ENCODE data around the gene MDGA2. TPM values are rescaled to one million over a fixed set of nuclear protein-coding genes. Genes with fewer than 3 reads are reported as not detected.

Gene MDGA2
- total RNA-seq, 1 donor from 2014 or later, result 2.4 TPM

GRCh38 chr14:47500369-47500768 lies 175.0 kb downstream of the MDGA2 start:
- H3K4me2 ChIP-seq (ENCODE audit: low read length), result no peak overlapping the region
- H3K27ac ChIP-seq (ENCODE audit: low read depth, low read length), result no peak overlapping the region
- H3K4me3 ChIP-seq (ENCODE audit: insufficient read depth, low read depth, low read length), result no peak overlapping the region
- no peaks in the 10 kb centered on the region for H3K36me3 Mint-ChIP-seq (ENCODE audit: low read depth, unreplicated experiment)
- no peaks in the 10 kb centered on the region for H3K27me3 Mint-ChIP-seq (ENCODE audit: low read depth, unreplicated experiment)
- no peaks in the 10 kb centered on the region for H3K9me3 ChIP-seq (ENCODE audit: insufficient read depth, low read depth, low read length)
- H3K9me3 Mint-ChIP-seq (ENCODE audit: unreplicated experiment), result no peaks in the 10 kb centered on the region
- no peaks in the 10 kb centered on the region for H3K79me2 ChIP-seq (ENCODE audit: insufficient read depth, low read length)
- no peak overlapping the region for H3K4me3 Mint-ChIP-seq (ENCODE audit: unreplicated experiment)
- H3K27me3 ChIP-seq (ENCODE audit: insufficient read depth, low read length), result no peaks in the 10 kb centered on the region
- no peak overlapping the region for H3K27ac Mint-ChIP-seq (ENCODE audit: unreplicated experiment)
- no peak overlapping the region for H3K9ac ChIP-seq (ENCODE audit: low read length)
- H2AFZ ChIP-seq (ENCODE audit: low read depth, low read length), result no peak overlapping the region
- TF ChIP-seq EZH2 (IDR thresholded peaks at IDR 0.05; ENCODE audit: insufficient read depth, low read length) (no peak), CTCF (IDR thresholded peaks at IDR 0.05; ENCODE audit: insufficient read depth, low read depth, low read length) (no peak)
- no peaks in the 10 kb centered on the region for H3K4me1 Mint-ChIP-seq (ENCODE audit: low read depth, unreplicated experiment)
- FAIRE-seq, result no peak
- H3K4me1 ChIP-seq (ENCODE audit: insufficient read depth, low read length), result no peaks in the 10 kb centered on the region
- no peaks in the 10 kb centered on the region for H4K20me1 ChIP-seq (ENCODE audit: insufficient read depth, low read length)
- no peak for DNase-seq (ENCODE audit: low read depth)
- H3K36me3 ChIP-seq (ENCODE audit: insufficient read depth, low read length), result no peaks in the 10 kb centered on the region

GRCh38 chr14:47490766-47491165 lies 184.6 kb downstream of the MDGA2 start:
- Mint-ChIP-seq H3K27ac (ENCODE audit: unreplicated experiment) (no peak overlapping the region), H3K9me3 (ENCODE audit: unreplicated experiment) (no peaks in the 10 kb centered on the region), H3K4me1 (ENCODE audit: low read depth, unreplicated experiment) (no peaks in the 10 kb centered on the region), H3K36me3 (ENCODE audit: low read depth, unreplicated experiment) (no peaks in the 10 kb centered on the region), H3K4me3 (ENCODE audit: unreplicated experiment) (no peak overlapping the region), H3K27me3 (ENCODE audit: low read depth, unreplicated experiment) (no peaks in the 10 kb centered on the region)
- no peaks in the 10 kb centered on the region for H3K79me2 ChIP-seq (ENCODE audit: insufficient read depth, low read length)
- TF ChIP-seq CTCF (IDR thresholded peaks at IDR 0.05; ENCODE audit: insufficient read depth, low read depth, low read length) (no peak), EZH2 (IDR thresholded peaks at IDR 0.05; ENCODE audit: insufficient read depth, low read length) (no peak)
- no peaks in the 10 kb centered on the region for H4K20me1 ChIP-seq (ENCODE audit: insufficient read depth, low read length)
- no peak overlapping the region for H3K9ac ChIP-seq (ENCODE audit: low read length)
- H3K9me3 ChIP-seq (ENCODE audit: insufficient read depth, low read depth, low read length), result no peaks in the 10 kb centered on the region
- no peak overlapping the region for H2AFZ ChIP-seq (ENCODE audit: low read depth, low read length)
- no peaks in the 10 kb centered on the region for H3K4me1 ChIP-seq (ENCODE audit: insufficient read depth, low read length)
- H3K4me3 ChIP-seq (ENCODE audit: insufficient read depth, low read depth, low read length), result no peak overlapping the region
- FAIRE-seq, result no peak
- no peak for DNase-seq (ENCODE audit: low read depth)
- H3K27ac ChIP-seq (ENCODE audit: low read depth, low read length), result no peak overlapping the region
- H3K27me3 ChIP-seq (ENCODE audit: insufficient read depth, low read length), result no peaks in the 10 kb centered on the region
- no peak overlapping the region for H3K4me2 ChIP-seq (ENCODE audit: low read length)
- H3K36me3 ChIP-seq (ENCODE audit: insufficient read depth, low read length), result no peaks in the 10 kb centered on the region

- Histone ChIP-seq H3K27me3 (ENCODE audit: insufficient read depth, low read length) (no peaks in the 10 kb centered on the region), H3K4me2 (ENCODE audit: low read length) (no peak overlapping the region), H3K9ac (ENCODE audit: low read length) (no peak overlapping the region), H3K79me2 (ENCODE audit: insufficient read depth, low read length) (no peaks in the 10 kb centered on the region), H3K4me3 (ENCODE audit: insufficient read depth, low read depth, low read length) (no peak overlapping the region), H3K36me3 (ENCODE audit: insufficient read depth, low read length) (no peaks in the 10 kb centered on the region), H4K20me1 (ENCODE audit: insufficient read depth, low read length) (no peaks in the 10 kb centered on the region), H3K9me3 (ENCODE audit: insufficient read depth, low read depth, low read length) (no peaks in the 10 kb centered on the region), H3K4me1 (ENCODE audit: insufficient read depth, low read length) (no peaks in the 10 kb centered on the region), H3K27ac (ENCODE audit: low read depth, low read length) (no peak overlapping the region), H2AFZ (ENCODE audit: low read depth, low read length) (no peak overlapping the region)
- Mint-ChIP-seq H3K36me3 (ENCODE audit: low read depth, unreplicated experiment) (no peaks in the 10 kb centered on the region), H3K9me3 (ENCODE audit: unreplicated experiment) (no peaks in the 10 kb centered on the region), H3K27ac (ENCODE audit: unreplicated experiment) (no peak overlapping the region), H3K4me1 (ENCODE audit: low read depth, unreplicated experiment) (no peaks in the 10 kb centered on the region), H3K4me3 (ENCODE audit: unreplicated experiment) (no peak overlapping the region), H3K27me3 (ENCODE audit: low read depth, unreplicated experiment) (no peaks in the 10 kb centered on the region)
- no peak for TF ChIP-seq EZH2 (IDR thresholded peaks at IDR 0.05; ENCODE audit: insufficient read depth, low read length)
- no peak for TF ChIP-seq CTCF (IDR thresholded peaks at IDR 0.05; ENCODE audit: insufficient read depth, low read depth, low read length)
- DNase-seq (ENCODE audit: low read depth) (no peak), FAIRE-seq (no peak)
Measured at GRCh38 chr14:47490353-47490752, 185.1 kb downstream of the MDGA2 start.
